DMS 273 (cell line): ENCODE measurements around the gene TNS3.

Experiments used
- DNase-seq: peaks from one replicate; lab custom pipeline; 2025; ENCODE audit not compliant: unreplicated experiment; lab: John Stamatoyannopoulos, UW

TNS3 gene

DNA sequence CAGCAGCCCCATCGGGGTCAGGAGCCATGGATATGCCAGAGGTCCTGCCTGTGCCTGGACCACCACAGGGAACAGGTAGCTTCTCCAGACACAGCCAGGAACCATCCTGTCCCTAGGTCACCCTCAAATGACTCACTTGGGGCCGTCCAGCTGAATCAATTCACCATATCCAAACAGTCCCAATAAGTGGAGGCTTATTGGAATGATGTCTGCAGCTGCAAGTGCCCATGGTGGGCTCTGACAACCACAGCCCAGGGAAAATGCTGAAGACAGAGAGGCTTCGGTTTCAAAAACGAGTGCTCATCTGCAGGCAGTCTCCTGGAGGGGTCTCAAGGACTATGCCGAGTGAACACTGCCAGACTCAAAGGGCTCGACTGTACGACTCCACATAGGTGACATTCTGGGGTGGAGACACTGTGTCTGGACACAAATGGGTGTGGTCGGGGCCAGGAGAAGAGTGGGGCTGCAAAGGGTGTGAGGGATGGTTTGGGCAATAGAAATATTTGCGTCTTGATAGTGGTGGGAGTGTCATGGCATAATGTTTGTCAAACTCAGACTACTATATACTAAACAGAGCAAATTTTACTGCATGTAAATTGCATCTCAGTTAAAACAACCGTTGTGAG, 204.8 kb downstream of the TNS3 start:
- no peak for DNase-seq

GRCh38 chr7:47375121-47375938, 206.6 kb downstream of the TNS3 start:
- DNase-seq, result no peak

- no peak for DNase-seq
Measured at GRCh38 chr7:47374538-47374937, 207.4 kb downstream of the TNS3 start.

DNA sequence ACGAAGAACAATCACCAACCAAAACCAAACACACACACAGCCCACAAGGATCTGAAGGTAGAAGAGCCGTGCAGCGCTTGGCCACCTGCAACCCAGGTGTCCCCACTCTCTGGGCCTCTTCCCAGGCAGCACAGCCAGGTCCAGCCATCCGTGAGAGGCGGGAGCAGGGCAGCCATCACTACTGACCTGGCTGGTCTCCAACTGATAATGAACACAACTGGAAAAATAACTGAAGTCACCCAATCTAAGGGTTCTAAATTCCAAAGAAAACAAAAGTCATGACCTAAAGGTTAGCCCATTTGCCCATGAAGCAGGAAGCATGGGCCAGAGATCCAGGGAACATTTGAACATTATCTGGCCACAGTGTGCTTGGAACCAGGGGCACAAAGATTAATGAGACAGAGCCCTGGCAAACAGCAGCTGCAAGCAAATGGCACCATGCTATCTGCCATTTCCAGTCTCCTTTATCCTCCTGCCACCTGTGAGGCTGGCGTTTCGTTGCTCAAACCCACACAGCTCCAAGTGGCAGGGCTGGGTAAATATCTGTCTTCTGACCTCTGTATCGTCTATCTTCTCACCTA, 207.9 kb downstream of the TNS3 start:
- DNase-seq, result no peak

DNA sequence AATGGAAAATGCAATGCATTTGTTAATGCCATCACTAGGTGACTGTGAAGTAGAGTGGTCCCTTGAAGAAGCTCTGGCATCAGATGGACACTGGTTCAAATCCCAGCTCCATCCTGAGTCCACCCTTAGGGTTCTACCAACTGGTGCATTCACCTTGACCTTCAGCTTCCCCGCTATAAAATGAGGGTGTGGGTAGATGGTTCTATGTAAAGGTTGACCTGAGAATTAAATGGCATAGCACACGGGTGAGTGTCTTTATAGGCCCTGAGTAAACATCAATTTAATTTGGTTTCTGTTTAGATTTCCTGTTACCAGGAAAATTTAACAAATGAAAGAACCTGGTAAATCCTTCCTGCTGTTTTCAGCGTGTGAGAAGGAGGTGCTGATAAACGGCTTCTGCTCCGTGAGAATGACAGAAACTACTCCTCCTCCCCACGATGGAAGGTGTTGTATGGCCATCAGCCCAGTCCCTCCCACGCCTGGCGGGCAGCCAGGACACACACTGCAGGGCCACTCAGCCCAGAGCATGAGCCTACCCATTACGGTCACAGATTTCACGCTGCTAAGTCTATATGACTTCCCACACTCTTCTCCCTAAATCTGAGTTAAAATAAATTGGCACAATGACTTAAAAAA, 210.1 kb downstream of the TNS3 start:
- DNase-seq, result peak; percentile 83

- no peak for DNase-seq
Measured at GRCh38 chr7:47371317-47371716, 210.6 kb downstream of the TNS3 start.

DNA sequence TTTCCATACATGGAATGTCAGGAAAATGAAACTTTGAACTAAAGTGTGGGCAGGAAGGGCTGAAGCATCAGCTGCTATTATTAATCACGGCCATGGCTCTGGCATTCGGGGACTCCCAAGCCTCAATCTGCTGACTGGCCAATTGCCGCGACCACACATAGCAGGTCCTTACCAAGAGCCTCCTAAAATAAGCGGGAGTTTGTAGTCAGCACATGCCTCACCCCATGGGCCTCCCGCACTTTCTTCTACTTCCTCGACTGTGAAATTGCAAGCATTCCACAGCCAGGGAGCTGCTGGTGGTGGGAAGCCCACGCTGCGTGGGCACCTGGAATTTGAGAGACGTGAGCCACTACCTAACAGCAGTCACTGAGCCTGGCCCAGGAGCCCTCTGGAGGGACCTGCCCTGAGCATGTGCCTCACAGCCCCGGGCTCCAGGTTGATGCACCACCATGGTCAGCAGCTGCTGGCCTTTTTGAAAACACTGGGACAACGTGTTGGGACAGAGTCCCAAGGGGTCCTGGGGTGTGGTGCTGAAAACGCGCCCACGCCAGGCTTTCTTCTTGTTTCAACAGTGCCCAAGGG, 211.4 kb downstream of the TNS3 start:
- DNase-seq, result no peak

DNA sequence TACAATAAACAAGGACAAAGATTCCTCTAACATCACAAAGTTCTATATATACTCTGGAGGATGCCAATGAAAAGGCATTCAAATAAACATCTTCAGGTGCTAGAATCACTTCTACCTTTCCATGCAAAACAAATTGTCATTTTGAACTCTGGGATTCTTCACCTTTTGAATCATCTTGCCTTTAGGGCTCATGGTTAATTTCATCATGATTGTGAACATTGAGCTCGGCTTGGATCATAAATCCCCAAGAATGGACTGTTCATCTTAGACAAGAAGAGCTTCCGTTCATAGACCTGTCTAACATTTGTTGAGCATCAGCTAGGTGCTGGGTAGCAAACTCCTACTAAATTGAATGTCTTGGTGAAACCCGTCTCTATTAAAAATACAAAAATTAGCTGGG, 212.2 kb downstream of the TNS3 start:
- no peak for DNase-seq

DNA sequence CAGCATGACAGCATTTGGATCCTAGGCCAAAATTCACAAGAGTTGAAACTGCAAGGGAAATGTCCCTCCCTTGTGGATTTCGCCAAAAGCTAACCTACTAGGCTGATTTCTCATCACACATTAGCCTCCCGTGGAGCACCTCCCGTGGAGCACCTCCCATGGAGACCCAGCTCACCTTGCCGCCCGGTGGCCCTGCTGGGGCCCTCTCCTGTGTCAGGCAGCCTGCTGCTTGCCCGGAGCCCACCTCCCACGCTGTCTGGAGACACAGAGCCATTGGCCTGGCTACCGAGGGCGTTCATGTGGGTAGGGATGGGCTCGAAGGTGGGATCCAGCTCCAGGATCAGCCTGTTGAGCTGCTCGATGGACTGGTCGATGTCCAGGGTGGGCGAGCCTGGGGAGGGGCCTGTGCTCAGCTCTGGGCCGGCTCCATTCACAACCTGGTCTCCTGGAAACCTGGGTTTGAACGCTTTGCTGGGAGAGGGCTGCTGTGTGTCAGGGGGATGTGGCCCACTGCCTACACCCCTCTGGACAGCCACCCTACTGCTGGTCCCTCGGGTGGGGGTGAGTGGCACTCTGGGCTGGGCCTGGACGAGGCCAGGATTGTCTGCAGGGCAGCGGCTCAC, 213.6 kb downstream of the TNS3 start:
- DNase-seq, result no peak

- DNase-seq, result no peak
Measured at GRCh38 chr7:47367369-47367768, 214.5 kb downstream of the TNS3 start.

DNA sequence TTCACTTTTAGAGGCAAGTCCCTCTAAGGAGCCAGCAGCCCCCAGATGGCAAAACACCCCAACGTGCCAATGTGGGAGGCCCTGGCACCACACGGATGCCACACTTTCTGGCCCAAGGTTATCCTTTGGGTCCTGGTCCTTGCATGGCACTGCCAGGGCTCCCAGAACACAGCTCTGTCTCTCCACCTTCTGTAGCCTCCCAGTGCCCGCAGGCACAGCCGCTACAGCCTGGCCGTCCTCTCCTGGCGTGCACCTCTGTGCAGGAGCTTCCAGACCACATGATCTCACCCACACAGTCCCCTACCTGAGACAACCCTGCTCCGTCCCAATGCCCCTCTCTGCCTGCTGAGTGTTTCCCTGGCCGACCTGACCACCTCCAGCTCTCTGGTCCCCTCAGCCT, 215.0 kb downstream of the TNS3 start:
- no peak for DNase-seq

DNA sequence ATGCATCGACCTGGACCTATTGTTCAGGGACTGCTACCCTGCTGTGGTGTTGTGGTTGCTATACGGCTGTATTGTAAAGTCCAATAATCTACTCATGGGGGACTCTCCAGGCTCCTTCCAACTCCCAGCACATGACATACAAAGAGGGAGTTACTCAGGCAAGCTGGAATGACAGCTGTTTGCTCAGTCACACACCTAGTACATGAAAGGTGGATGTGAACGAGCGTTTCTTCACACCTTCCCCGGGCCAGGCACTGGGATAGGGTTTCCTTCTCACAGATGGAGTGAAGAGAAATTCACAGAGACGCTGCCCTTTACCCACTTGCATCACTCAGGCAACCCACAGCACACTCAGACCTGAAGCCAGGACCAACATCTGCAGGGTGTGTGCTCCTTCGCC, 215.7 kb downstream of the TNS3 start:
- no peak for DNase-seq

GRCh38 chr7:47362984-47363383, 218.9 kb downstream of the TNS3 start:
- DNase-seq, result no peak

- no peak for DNase-seq
Measured at GRCh38 chr7:47361746-47362215, 220.1 kb downstream of the TNS3 start.

- no peak for DNase-seq
Measured at GRCh38 chr7:47361236-47361635, 220.7 kb downstream of the TNS3 start.

GRCh38 chr7:47360301-47360900, 221.5 kb downstream of the TNS3 start:
- DNase-seq, result no peak

GRCh38 chr7:47358944-47359588, 222.8 kb downstream of the TNS3 start:
- no peak for DNase-seq

DNA sequence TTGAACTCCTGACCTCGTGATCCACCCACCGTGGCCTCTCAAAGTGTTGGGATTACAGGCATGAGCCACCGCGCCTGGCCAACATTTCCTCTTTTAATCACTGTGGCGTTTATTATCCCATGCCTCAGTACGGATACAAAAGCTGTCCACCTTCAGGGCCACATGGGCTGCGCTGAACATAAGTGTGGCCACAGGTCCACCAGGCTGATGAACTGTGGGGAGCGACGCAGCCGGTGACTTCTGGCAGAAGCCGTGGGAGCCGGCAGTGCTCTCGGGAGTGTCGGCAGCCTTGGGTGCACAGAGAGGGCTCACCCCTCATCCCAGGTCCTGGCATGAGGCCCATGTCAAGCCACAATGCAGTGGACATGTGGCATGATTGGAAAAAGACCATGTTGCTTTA, 223.6 kb downstream of the TNS3 start:
- DNase-seq, result no peak

GRCh38 chr7:47357863-47358262, 224.0 kb downstream of the TNS3 start:
- DNase-seq, result no peak

DNA sequence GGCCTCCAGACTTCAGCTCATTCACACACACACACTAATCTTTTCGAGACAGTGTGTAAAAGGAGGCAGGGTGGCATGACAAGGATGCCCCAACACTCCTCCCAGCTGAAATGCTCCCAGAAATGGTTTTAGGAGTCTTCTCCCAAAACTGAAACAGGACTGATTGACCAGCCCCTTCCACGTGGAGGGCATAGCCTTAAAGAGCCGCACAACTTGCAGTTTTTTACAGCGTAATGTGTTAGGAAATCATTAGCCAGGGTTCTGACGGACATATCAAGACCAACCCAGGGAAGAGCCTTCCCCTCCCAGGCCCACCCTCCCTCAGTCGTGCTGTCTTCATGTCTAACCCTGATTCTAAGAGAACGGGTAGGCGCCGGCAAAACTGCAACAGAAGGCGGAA, 224.6 kb downstream of the TNS3 start:
- DNase-seq, result no peak
